WERI-Rb-1 (cell line): Measurements from ENCODE around the gene WBP2.

Experiments used
- DNase-seq: peaks from one replicate; pipeline ENCODE4 v3.0.0-alpha.2; 2020
- H3K27ac ChIP-seq: fragments of 250-450 bp; sonication (Bioruptor Pico); 2 replicates; pipeline ENCODE4 v1.5.1; 2020; ENCODE audit warnings: mild to moderate bottlenecking, moderate library complexity
- H3K27me3 ChIP-seq: fragments of 250-450 bp; sonication (Bioruptor Pico); 2 replicates; pipeline ENCODE4 v1.5.1; 2021; ENCODE audit warnings: mild to moderate bottlenecking, low read depth, moderate library complexity; ENCODE audit not compliant: insufficient read depth, severe bottlenecking
- H3K36me3 ChIP-seq: fragments of 250-450 bp; sonication (Bioruptor Pico); 2 replicates; pipeline ENCODE4 v1.5.1; 2020; ENCODE audit warnings: mild to moderate bottlenecking, moderate library complexity
- H3K4me3 ChIP-seq: 2 replicates; pipeline ENCODE4 v1.5.1; 2011; ENCODE audit warnings: low read depth, mild to moderate bottlenecking, control low read depth, low read length
- H3K9me3 ChIP-seq: fragments of 250-450 bp; sonication (Bioruptor Pico); 2 replicates; pipeline ENCODE4 v1.5.1; 2021; ENCODE audit warnings: mild to moderate bottlenecking, moderate library complexity; ENCODE audit not compliant: severe bottlenecking
- CTCF ChIP-seq: IDR thresholded peaks from 2 replicates; pipeline ENCODE4 v1.5.1; 2011; ENCODE audit warnings: low read depth, mild to moderate bottlenecking, control low read depth, inconsistent platforms, low read length

Gene WBP2

GRCh38 chr17:75831032-75831571 is 24.0 kb downstream of the WBP2 start:
- no peak for TF ChIP-seq CTCF
- no peak for DNase-seq
- Histone ChIP-seq H3K36me3 (peaks cover 18% of the 10 kb centered on the region), H3K27me3 (no peaks in the 10 kb centered on the region), H3K4me3 (no peak overlapping the region), H3K9me3 (no peaks in the 10 kb centered on the region), H3K27ac (no peak overlapping the region)

GRCh38 chr17:75830164-75831031 is 24.7 kb downstream of the WBP2 start:
- peak; percentile 71 for DNase-seq
- Histone ChIP-seq H3K27ac (no peak overlapping the region), H3K4me3 (no peak overlapping the region), H3K27me3 (no peaks in the 10 kb centered on the region), H3K36me3 (peaks cover 23% of the 10 kb centered on the region), H3K9me3 (no peaks in the 10 kb centered on the region)
- TF ChIP-seq CTCF = peak; percentile 91

GRCh38 chr17:75829747-75830146 is 25.4 kb downstream of the WBP2 start:
- TF ChIP-seq CTCF = no peak
- Histone ChIP-seq H3K36me3 (peaks cover 24% of the 10 kb centered on the region), H3K27me3 (no peaks in the 10 kb centered on the region), H3K4me3 (no peak overlapping the region), H3K9me3 (no peaks in the 10 kb centered on the region), H3K27ac (no peak overlapping the region)
- DNase-seq = no peak

- Histone ChIP-seq H3K4me3 (no peak overlapping the region), H3K9me3 (no peaks in the 10 kb centered on the region), H3K27me3 (no peaks in the 10 kb centered on the region), H3K27ac (peak overlapping the region; percentile 96), H3K36me3 (peaks cover 32% of the 10 kb centered on the region)
- TF ChIP-seq CTCF = no peak
- DNase-seq = no peak
Observed at GRCh38 chr17:75828741-75829140, 26.4 kb downstream of the WBP2 start.

- Histone ChIP-seq H3K4me3 (peak overlapping the region; percentile 38), H3K27ac (peak overlapping the region; percentile 96), H3K27me3 (no peaks in the 10 kb centered on the region), H3K36me3 (peaks cover 39% of the 10 kb centered on the region), H3K9me3 (no peaks in the 10 kb centered on the region)
- DNase-seq = no peak
- no peak for TF ChIP-seq CTCF
Observed at GRCh38 chr17:75828076-75828400, 27.1 kb downstream of the WBP2 start.
